Fibroblast of mammary gland (primary cell): ENCODE measurements around the gene ATG7.

Source experiments
- DNase-seq: peaks from one replicate; pipeline ENCODE4 v3.0.0-alpha.2; 2010; ENCODE audit warnings: low read depth
- H3K4me3 ChIP-seq: 2 replicates; pipeline ENCODE4 v1.5.1; 2011; ENCODE audit warnings: low read depth, mild to moderate bottlenecking, low read length, moderate library complexity; ENCODE audit not compliant: control insufficient read depth
- CTCF ChIP-seq: conservative IDR thresholded peaks from 2 replicates; pipeline ENCODE4 v1.5.1; 2011; ENCODE audit warnings: low read depth, low read length, inconsistent platforms; ENCODE audit not compliant: control insufficient read depth, insufficient read depth

ATG7 gene

DNA sequence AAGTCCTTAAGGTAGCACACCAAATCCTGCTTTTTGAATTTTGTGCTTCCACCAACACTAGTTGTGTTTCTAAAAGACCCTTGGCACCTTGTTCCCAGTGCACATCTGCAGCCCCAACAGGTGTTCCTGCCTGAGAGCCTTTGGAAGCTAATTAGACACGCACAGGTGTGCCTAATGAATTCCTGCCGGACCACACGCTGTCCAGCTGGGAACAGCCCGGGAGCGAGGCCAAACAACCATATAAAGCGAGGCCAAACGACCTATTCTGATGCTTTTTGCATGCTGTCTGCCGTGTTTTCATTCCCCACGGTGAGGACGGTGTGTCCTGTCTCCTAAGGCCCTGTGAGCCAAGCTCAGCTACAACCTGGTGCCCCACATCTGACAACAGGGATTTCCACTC lies 99.5 kb downstream of the ATG7 start:
- H3K4me3 ChIP-seq = no peak overlapping the region
- no peak for DNase-seq
- no peak for TF ChIP-seq CTCF

DNA sequence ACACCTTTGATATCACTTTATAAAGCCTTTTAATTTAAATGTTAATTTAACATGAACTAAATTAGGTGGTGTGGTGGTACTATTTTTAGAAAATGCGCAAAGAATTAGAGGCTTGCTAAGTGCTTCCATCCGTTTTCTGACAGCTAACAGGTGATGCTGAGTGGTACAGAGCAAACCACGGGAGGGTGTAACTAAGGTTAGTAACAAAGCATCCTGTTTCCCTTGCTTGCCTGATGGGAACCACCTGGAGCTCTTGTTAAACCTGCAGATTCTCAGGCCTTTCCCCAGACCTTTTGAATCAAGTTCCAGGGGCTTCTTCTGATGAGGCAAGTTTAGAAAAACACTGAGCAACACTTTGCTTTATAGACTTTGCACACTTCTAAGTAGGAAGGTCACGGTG lies 101.0 kb downstream of the ATG7 start:
- no peak overlapping the region for H3K4me3 ChIP-seq
- TF ChIP-seq CTCF = no peak
- DNase-seq = no peak

- DNase-seq = no peak
- H3K4me3 ChIP-seq = no peak overlapping the region
- TF ChIP-seq CTCF = no peak
Observed at GRCh38 chr3:11373654-11374053, 101.5 kb downstream of the ATG7 start.

GRCh38 chr3:11375333-11376088 lies 103.3 kb downstream of the ATG7 start:
- DNase-seq = peak; percentile 51
- no peak for TF ChIP-seq CTCF

GRCh38 chr3:11377719-11378118 lies 105.5 kb downstream of the ATG7 start:
- no peak for DNase-seq
- no peak for TF ChIP-seq CTCF
- no peak overlapping the region for H3K4me3 ChIP-seq

More at GRCh38 chr3:11375333-11376088, 103.3 kb downstream of the ATG7 start:
- no peak overlapping the region for H3K4me3 ChIP-seq

DNA sequence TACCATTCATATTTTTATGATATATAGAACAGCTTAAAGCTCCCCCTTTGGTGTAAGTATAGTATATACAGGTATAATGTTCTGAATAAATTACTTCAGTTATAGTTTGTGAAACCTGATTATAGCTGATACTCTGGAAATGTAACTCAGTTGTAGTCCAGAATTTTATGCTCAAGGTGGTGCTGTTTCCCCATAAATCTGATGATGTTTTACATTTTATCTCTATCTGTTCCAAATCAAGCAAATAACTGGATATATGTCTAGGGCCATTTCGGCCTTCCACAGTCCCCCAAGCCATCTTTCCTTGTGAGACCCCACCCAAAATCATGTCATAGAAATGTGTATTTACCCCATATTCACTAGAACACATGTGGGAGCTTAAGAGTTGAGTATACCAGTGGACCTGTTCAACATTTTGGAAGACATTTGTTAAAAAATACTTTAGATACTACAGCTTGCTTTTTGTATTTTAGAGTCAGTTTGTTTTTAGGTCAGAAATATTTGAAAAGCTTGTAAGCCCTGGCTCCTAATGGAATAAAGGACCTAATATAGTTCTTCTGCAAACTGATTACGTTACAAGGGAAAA lies 107.1 kb downstream of the ATG7 start:
- TF ChIP-seq CTCF = peak; percentile 53
- H3K4me3 ChIP-seq = no peak overlapping the region
- DNase-seq = peak; percentile 69
